Trophoblast cell (in vitro differentiated cells and primary cell): ENCODE data around the gene PDGFD.

Experiments used
- DNase-seq, 2 donors: peaks; one replicate each; pipeline ENCODE4 v3.0.0-alpha.2; 2016
- H2AFZ ChIP-seq: 2 replicates; pipeline ENCODE4 v1.6.1; 2013; ENCODE audit warnings: low read length, moderate library complexity, mild to moderate bottlenecking; ENCODE audit not compliant: insufficient read depth, poor library complexity
- H2AK5ac ChIP-seq: 2 replicates; pipeline ENCODE4 v1.6.1; 2013; ENCODE audit warnings: mild to moderate bottlenecking, low read length
- H2BK120ac ChIP-seq: 2 replicates; pipeline ENCODE4 v1.6.1; 2013; ENCODE audit warnings: low read length, mild to moderate bottlenecking, moderate library complexity; ENCODE audit not compliant: insufficient read depth, poor library complexity
- H2BK12ac ChIP-seq: 2 replicates; pipeline ENCODE4 v1.6.1; 2013; ENCODE audit warnings: mild to moderate bottlenecking, low read length, moderate library complexity
- H2BK5ac ChIP-seq: 2 replicates; pipeline ENCODE4 v1.6.1; 2013; ENCODE audit warnings: low read length, low read depth, moderate library complexity, mild to moderate bottlenecking; ENCODE audit not compliant: poor library complexity
- H3K14ac ChIP-seq: 2 replicates; pipeline ENCODE4 v1.6.1; 2013; ENCODE audit warnings: mild to moderate bottlenecking, low read length
- H3K18ac ChIP-seq: 2 replicates; pipeline ENCODE4 v1.6.1; 2013; ENCODE audit warnings: mild to moderate bottlenecking, low read length
- H3K23ac ChIP-seq: 2 replicates; pipeline ENCODE4 v1.6.1; 2013; ENCODE audit warnings: low read length
- H3K27ac ChIP-seq: 2 replicates; pipeline ENCODE4 v1.5.1; 2013; ENCODE audit warnings: low read depth, mild to moderate bottlenecking, inconsistent platforms, low read length, moderate library complexity
- H3K27me3 ChIP-seq: 2 replicates; pipeline ENCODE4 v1.6.1; 2013; ENCODE audit warnings: inconsistent platforms, mild to moderate bottlenecking, low read length, moderate library complexity; ENCODE audit not compliant: insufficient read depth
- H3K36me3 ChIP-seq, 2 experiments: 1 replicate in 1 of 2; 2 replicates in 1 of 2; pipeline ENCODE4 v1.6.1; 2013; ENCODE audit warnings: low read length in 2 of 2, mild to moderate bottlenecking in 2 of 2, moderate library complexity in 1 of 2; ENCODE audit not compliant: insufficient read depth in 2 of 2, control insufficient read depth in 1 of 2
- H3K4ac ChIP-seq: 2 replicates; pipeline ENCODE4 v1.6.1; 2013; ENCODE audit warnings: low read depth, mild to moderate bottlenecking, low read length, moderate library complexity
- H3K4me1 ChIP-seq, 2 experiments: 1 replicate in 1 of 2; 2 replicates in 1 of 2; pipeline ENCODE4 v1.6.1; 2013; ENCODE audit warnings: low read length in 2 of 2, mild to moderate bottlenecking in 2 of 2, moderate library complexity in 1 of 2; ENCODE audit not compliant: insufficient read depth in 2 of 2, control insufficient read depth in 1 of 2
- H3K4me2 ChIP-seq: 2 replicates; pipeline ENCODE4 v1.6.1; 2013; ENCODE audit warnings: inconsistent platforms, mild to moderate bottlenecking, low read length, moderate library complexity
- H3K4me3 ChIP-seq: 2 replicates; pipeline ENCODE4 v1.5.1; 2013; ENCODE audit warnings: mild to moderate bottlenecking, low read depth, low read length, inconsistent platforms
- H3K79me1 ChIP-seq: one replicate; pipeline ENCODE4 v1.6.1; 2013; ENCODE audit warnings: low read length
- H3K79me2 ChIP-seq: 2 replicates; pipeline ENCODE4 v1.6.1; 2013; ENCODE audit warnings: low read length, mild to moderate bottlenecking; ENCODE audit not compliant: control insufficient read depth, insufficient read depth, poor library complexity
- H3K9ac ChIP-seq: 2 replicates; pipeline ENCODE4 v1.6.1; 2013; ENCODE audit warnings: mild to moderate bottlenecking, low read length
- H3K9me3 ChIP-seq: 2 replicates; pipeline ENCODE4 v1.6.1; 2013; ENCODE audit warnings: low read depth, mild to moderate bottlenecking, control low read depth, inconsistent platforms, low read length; ENCODE audit not compliant: insufficient read depth
- H4K12ac ChIP-seq: 2 replicates; pipeline ENCODE4 v1.6.1; 2013; ENCODE audit warnings: low read depth, mild to moderate bottlenecking, low read length, moderate library complexity
- H4K8ac ChIP-seq: 2 replicates; pipeline ENCODE4 v1.6.1; 2013; ENCODE audit warnings: low read depth, mild to moderate bottlenecking, low read length, moderate library complexity
- H4K91ac ChIP-seq: one replicate; pipeline ENCODE4 v1.6.1; 2013; ENCODE audit warnings: low read depth, mild to moderate bottlenecking, low read length, moderate library complexity
- WGBS: extraction: QIAGEN DNeasy Blood & Tissue Kit; methylation state at CpG from one replicate; pipeline ENCODE4 v1.1.7; 2013; ENCODE audit warnings: missing lambda C conversion rate; ENCODE audit not compliant: insufficient read length, insufficient coverage; ENCODE audit errors: extremely low coverage; 5-methylcytosine and 5-hydroxymethylcytosine counted together

The PDGFD gene

DNA sequence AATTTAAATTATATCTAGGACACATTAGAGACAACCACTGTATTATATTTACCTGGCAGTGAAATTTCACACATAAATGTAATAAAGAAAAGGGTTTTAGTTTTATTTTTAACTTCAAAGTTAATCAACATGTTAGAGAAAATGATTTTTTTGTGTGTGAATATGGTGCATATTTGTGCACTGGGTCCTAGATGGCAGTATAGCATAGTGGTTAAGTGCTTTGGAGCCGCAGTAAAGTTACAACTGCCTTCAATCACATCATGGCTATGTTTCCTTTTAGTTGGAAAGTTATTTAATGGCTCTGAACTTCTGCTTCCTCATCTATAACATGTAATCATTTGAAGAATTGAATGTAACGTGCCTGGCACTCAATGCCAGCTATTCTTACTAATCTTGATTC, 236.4 kb downstream of the PDGFD start:
- Histone ChIP-seq H2BK5ac (no peak overlapping the region), H3K27ac (no peak overlapping the region), H3K9ac (no peak overlapping the region), H3K79me1 (peaks cover 1% of the 10 kb centered on the region), H4K8ac (no peak overlapping the region), H2BK120ac (no peak overlapping the region), H3K27me3 (no peaks in the 10 kb centered on the region), H3K9me3 (no peaks in the 10 kb centered on the region), H2BK12ac (no peak overlapping the region), H3K23ac (no peak overlapping the region), H2AFZ (no peak overlapping the region), H2AK5ac (no peak overlapping the region), H3K4me3 (no peak overlapping the region), H3K4ac (no peak overlapping the region), H4K12ac (no peak overlapping the region), H4K91ac (no peak overlapping the region), H3K4me1 (peaks cover 3 to 6% of the 10 kb centered on the region in 2 experiments), H3K79me2 (no peaks in the 10 kb centered on the region), H3K4me2 (no peak overlapping the region), H3K18ac (no peak overlapping the region), H3K14ac (no peak overlapping the region), H3K36me3 (no peaks in the 10 kb centered on the region)
- no peak for DNase-seq
- WGBS, result no CpG with 5 or more reads among the region's 2 CpGs

DNA sequence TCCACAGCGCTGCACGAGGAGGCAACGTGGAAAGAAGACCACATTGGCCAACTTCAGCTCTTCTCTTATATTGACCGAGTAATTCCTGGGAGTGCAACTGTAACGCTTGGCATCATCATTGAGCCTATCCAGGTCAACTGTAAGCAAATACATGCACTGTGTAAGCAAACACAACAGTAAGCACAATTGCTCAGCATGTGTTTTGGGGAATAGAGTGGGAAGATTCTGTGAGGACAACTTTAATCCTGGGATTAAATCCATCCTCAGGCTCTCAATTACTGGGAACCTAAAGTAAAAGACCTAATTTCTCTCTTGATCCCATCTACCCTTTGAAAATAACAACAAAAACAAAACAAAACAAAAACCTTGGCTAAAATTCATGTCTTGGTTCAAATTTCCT, 237.0 kb downstream of the PDGFD start:
- Histone ChIP-seq H3K27ac (no peak overlapping the region), H2BK5ac (no peak overlapping the region), H3K9ac (no peak overlapping the region), H2BK12ac (peak overlapping the region; percentile 55), H3K27me3 (no peaks in the 10 kb centered on the region), H3K4me2 (no peak overlapping the region), H3K4ac (no peak overlapping the region), H4K12ac (no peak overlapping the region), H3K4me3 (no peak overlapping the region), H4K8ac (no peak overlapping the region), H2AFZ (no peak overlapping the region), H3K79me2 (no peaks in the 10 kb centered on the region), H3K4me1 (peaks cover 3 to 9% of the 10 kb centered on the region in 2 experiments), H2AK5ac (no peak overlapping the region), H3K9me3 (no peaks in the 10 kb centered on the region), H3K79me1 (peaks cover 5% of the 10 kb centered on the region), H3K36me3 (no peaks in the 10 kb centered on the region), H3K14ac (no peak overlapping the region), H3K23ac (no peak overlapping the region), H2BK120ac (no peak overlapping the region), H4K91ac (no peak overlapping the region), H3K18ac (no peak overlapping the region)
- no peak for DNase-seq
- no CpG with 5 or more reads among the region's 5 CpGs for WGBS

DNA sequence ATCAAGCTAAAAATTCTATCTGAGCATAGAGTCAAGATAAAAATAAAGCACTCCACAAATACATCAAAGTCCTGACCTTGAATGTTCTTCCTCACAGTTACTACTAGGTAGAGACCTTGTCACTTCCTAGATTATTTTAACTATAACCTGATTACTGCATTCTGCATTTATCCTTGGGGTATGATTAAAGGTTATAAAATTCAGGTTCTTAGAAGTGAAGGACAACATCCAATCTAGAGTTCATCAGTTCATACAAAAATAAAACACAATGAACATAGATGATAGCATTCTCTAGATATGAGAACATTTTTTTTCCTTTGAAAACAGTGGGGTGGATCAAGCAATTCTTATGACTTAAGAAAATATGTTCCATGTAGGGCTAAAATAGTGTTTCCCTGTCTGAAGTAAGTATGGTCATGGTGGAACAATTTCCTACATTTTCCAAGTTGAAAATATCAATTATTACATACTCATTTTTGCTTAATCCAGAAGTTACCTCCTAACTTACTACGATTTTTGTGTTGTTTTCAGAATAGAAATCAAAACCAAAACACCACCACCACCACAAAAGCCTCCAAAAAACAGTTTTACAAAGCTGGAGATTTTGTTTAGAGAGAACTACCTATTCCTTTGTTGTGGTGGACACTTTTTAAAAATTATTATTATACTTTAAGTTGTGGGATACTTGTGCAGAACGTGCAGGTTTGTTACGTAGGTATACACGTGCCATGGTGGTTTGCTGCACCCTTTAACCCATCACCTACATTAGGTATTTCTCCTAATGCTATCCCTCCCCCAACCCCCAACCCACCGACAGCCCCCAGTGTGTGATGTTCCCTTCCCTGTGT, 239.6 kb downstream of the PDGFD start:
- WGBS, result no CpG with 5 or more reads among the region's 5 CpGs
- H3K4me1 ChIP-seq, result peaks cover 3 to 13% of the 10 kb centered on the region in 2 experiments
- DNase-seq, result no peak
- H2AK5ac ChIP-seq, result no peak overlapping the region
- H2BK120ac ChIP-seq, result no peak overlapping the region
- H3K27me3 ChIP-seq, result no peaks in the 10 kb centered on the region
- H3K79me2 ChIP-seq, result no peaks in the 10 kb centered on the region
- H3K14ac ChIP-seq, result no peak overlapping the region
- no peak overlapping the region for H3K4ac ChIP-seq
- no peak overlapping the region for H3K4me3 ChIP-seq
- H3K4me2 ChIP-seq, result no peak overlapping the region
- no peak overlapping the region for H2AFZ ChIP-seq
- H2BK5ac ChIP-seq, result no peak overlapping the region
- H3K18ac ChIP-seq, result no peak overlapping the region
- peaks cover 5% of the 10 kb centered on the region for H3K79me1 ChIP-seq
- H4K12ac ChIP-seq, result no peak overlapping the region
- H3K23ac ChIP-seq, result no peak overlapping the region
- no peaks in the 10 kb centered on the region for H3K9me3 ChIP-seq
- H2BK12ac ChIP-seq, result no peak overlapping the region
- no peak overlapping the region for H3K9ac ChIP-seq
- peak overlapping the region; percentile 66 for H3K27ac ChIP-seq
- no peak overlapping the region for H4K91ac ChIP-seq
- H4K8ac ChIP-seq, result no peak overlapping the region
- no peaks in the 10 kb centered on the region for H3K36me3 ChIP-seq

DNA sequence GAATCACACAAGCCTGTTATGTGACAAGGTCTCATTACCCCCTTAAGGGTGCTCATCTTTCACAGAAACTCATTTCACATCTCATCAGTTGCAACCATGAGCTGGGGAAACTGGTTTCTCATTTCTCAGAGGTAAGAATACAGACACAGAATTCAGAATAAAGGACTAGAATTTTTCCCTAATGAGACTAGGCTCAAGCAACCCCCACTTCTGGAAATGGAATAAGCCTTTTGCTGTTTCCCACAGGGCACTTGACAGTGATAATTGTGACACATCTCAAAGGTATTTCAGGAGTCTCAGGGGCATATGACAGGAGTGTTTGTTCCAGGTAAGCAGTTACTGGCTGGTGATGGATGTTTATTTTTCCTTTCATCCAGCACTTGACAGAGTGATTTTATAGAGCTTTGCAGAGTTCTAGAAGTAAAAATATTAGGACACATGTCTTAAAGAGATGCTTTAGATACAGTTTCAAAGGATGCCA, 240.5 kb downstream of the PDGFD start:
- no peak overlapping the region for H4K91ac ChIP-seq
- H3K79me1 ChIP-seq, result peaks cover 5% of the 10 kb centered on the region
- no peak overlapping the region for H2BK5ac ChIP-seq
- H3K4me2 ChIP-seq, result no peak overlapping the region
- H3K14ac ChIP-seq, result no peak overlapping the region
- no peak overlapping the region for H2AFZ ChIP-seq
- no peak overlapping the region for H2AK5ac ChIP-seq
- H3K23ac ChIP-seq, result no peak overlapping the region
- no peak overlapping the region for H4K8ac ChIP-seq
- H3K4me1 ChIP-seq, result peaks cover 0 to 10% of the 10 kb centered on the region in 2 experiments
- H3K36me3 ChIP-seq, result no peaks in the 10 kb centered on the region
- H3K18ac ChIP-seq, result no peak overlapping the region
- H3K9ac ChIP-seq, result no peak overlapping the region
- H3K4ac ChIP-seq, result no peak overlapping the region
- no peaks in the 10 kb centered on the region for H3K27me3 ChIP-seq
- no peak overlapping the region for H2BK120ac ChIP-seq
- H2BK12ac ChIP-seq, result no peak overlapping the region
- peak; percentile 1 to 8 for DNase-seq
- no peak overlapping the region for H3K4me3 ChIP-seq
- peak overlapping the region; percentile 66 for H3K27ac ChIP-seq
- no peaks in the 10 kb centered on the region for H3K9me3 ChIP-seq
- H3K79me2 ChIP-seq, result no peaks in the 10 kb centered on the region
- no peak overlapping the region for H4K12ac ChIP-seq
